Heart right ventricle (tissue), 16 donors: ENCODE data around the gene KSR1. TPM values are rescaled to one million over a fixed set of nuclear protein-coding genes. Genes with fewer than 3 reads are reported as not detected.

ENCODE experiments used
- ATAC-seq, 8 donors: fragments of 200-7000 bp; cut with Tn5 transposase; one replicate each; pipeline ENCODE4 v1.9.1; 2020; ENCODE audit warnings: mild to moderate bottlenecking in 8 of 8, moderate library complexity in 8 of 8, moderate number of reproducible peaks in 1 of 8
- DNase-seq, 2 donors: peaks; one replicate each; pipeline ENCODE4 v3.0.0-alpha.2; 2020
- H3K27ac ChIP-seq, 10 donors: fragments of 200-600 bp; sonication (generic) in 2 of 10; one replicate each; pipeline versions ENCODE4 v1.5.0 to v1.8.0; 2020 to 2022; ENCODE audit warnings: mild to moderate bottlenecking in 3 of 10
- H3K27me3 ChIP-seq, 7 donors: fragments of 200-600 bp; one replicate each; pipeline ENCODE4 v1.8.0; 2021 to 2022; ENCODE audit warnings: mild to moderate bottlenecking in 2 of 7
- H3K36me3 ChIP-seq, 9 donors: fragments of 200-600 bp; sonication (generic) in 1 of 9; one replicate each; pipeline versions ENCODE4 v1.5.0 to v1.8.0; 2020 to 2022; ENCODE audit warnings: mild to moderate bottlenecking in 2 of 9
- H3K4me1 ChIP-seq, 9 donors: fragments of 200-600 bp; sonication (generic) in 1 of 9; one replicate each; pipeline versions ENCODE4 v1.5.0 to v1.8.0; 2020 to 2022; ENCODE audit warnings: mild to moderate bottlenecking in 4 of 9
- H3K4me3 ChIP-seq, 10 donors: fragments of 200-600 bp; sonication (generic) in 2 of 10; one replicate each; pipeline versions ENCODE4 v1.5.0 to v1.8.0; 2020 to 2022; ENCODE audit warnings: mild to moderate bottlenecking in 7 of 10, moderate library complexity in 2 of 10
- H3K9me3 ChIP-seq, 11 donors: fragments of 200-600 bp in 10 of 11; sonication (generic) in 2 of 11; one replicate each; pipeline versions ENCODE4 v1.5.0 to v1.8.0; 2013 to 2022; ENCODE audit warnings: mild to moderate bottlenecking in 2 of 11, control low read depth in 1 of 11, moderate library complexity in 1 of 11
- WGBS, 2 donors: extraction: QIAGEN DNeasy Blood & Tissue Kit; methylation state at CpG; one replicate each; pipeline ENCODE4 v1.1.7; 2013; ENCODE audit warnings: inconsistent platforms in 1 of 2; 5-methylcytosine and 5-hydroxymethylcytosine counted together
- intact Hi-C, 10 donors: fragments of 100-400 bp; cut with DNase I; formaldehyde crosslinking; loops; one replicate each; pipeline versions ENCODE4 v1.11.1 to v1.14.2; 2022
- polyA plus RNA-seq, 2 donors: library from polyadenylated mRNA; stranded (reverse); fragments of 200-250 nt; gene quantifications; one replicate each; pipeline ENCODE4 v1.2.3, GENCODE V29; 2013
- total RNA-seq, 10 donors: library from RNA; stranded (reverse); fragmentation: NEBNext Ultra II Directional in 3 of 10; extraction: Animal tissue kit (Norgen Biotek cat#: 25700) in 3 of 10; gene quantifications; one replicate each; pipeline versions ENCODE4 v1.2.1 to v1.2.4, GENCODE V29; 2021 to 2023
- TF ChIP-seq, protein P1 (sequence below), 9 donors: fragments of 200-600 bp; sonication (generic) in 2 of 9; IDR thresholded peaks; one replicate each; pipeline versions ENCODE4 v1.5.0 to v1.8.0; 2021 to 2022; ENCODE audit warnings: antibody characterized with exemption in 9 of 9, mild to moderate bottlenecking in 5 of 9, moderate library complexity in 1 of 9
- donor health status: Arrhythmogenic right ventricular cardiomyopathy.
- donor health status: ischemic (EF 13 %, LVEDD 7.1; RV severe dilation, severe dysfunction).
- donor health status: healthy with polysubstance abuse.
- donor health status: DM: no; HTN: yes; CAD: no.
- donor health status: DM: no; HTN: no; CAD: no.
- donor health status: ischemic (EF 25% LVEDD 6.9; RV normal size, moderate dysfunction).
- donor health status: ischemic (EF 25% LVEDD 5.7; RV mildly dilated, moderate dysfunction).
- donor health status: healthy.
- donor health status: DM: yes; HTN: yes; CAD: no.
- donor health status: Ischemic cardiomyopathy.
- donor health status: ischemic (EF 35%, LVEDD 5.7; RV mildly dilated, moderate dysfunction).
- donor health status: nonischemic (EF 11% LVEDD 7.7; RV severe dilation, severe dysfunction).
- donor health status: DM: yes; HTN: yes; CAD: no.
- donor health status: PGD.
- donor health status: ischemic (EF 29% LVEDD 5.4; RV normal size, mild dysfunction).
- donor health status: nonischemic (EF 23%, LVEDD 6.1; RV moderate dilation, normal function).

Gene KSR1
- total and polyA plus RNA-seq, 12 donors = 5.6 to 19.6 (median 8.6) TPM

DNA sequence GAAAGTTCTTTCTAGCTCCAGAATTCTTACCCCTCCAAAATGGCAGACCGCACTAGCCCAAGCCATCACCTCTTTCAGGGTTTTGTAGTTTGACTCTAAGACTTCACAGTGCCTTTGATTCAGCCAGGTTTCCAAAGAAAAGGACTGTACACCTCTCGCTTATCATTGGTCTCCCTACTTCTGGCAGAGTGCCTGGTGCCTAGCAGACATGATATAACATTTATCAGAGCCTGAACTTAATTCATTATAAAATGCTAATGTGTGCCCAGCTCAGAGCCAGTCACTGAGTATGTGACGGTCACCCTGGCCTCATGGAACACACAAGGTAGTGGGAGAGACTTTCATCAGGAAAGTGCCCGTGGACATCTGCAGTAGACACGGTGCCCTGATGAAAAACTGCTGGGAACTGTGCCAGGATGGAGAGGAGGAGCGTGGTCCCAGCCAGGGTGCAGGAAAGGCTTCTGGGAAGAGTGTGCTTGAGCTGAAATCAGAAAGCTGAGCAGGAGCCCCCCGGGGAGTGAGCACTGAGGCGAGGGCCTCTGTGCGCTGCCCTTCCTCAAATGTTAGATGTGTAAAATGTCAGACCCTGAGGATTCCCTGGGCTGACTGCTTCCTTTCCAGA is 140.4 kb downstream of the KSR1 start:
- Histone ChIP-seq H3K27ac (no peak overlapping the region), H3K9me3 (no peaks in the 10 kb centered on the region), H3K27me3 (no peaks in the 10 kb centered on the region), H3K4me1 (peaks cover 0 to 13% (median 4%) of the 10 kb centered on the region in 9 donors), H3K4me3 (no peak overlapping the region), H3K36me3 (peaks cover 0 to 88% (median 0%) of the 10 kb centered on the region in 9 donors)
- DNase-seq (no peak), ATAC-seq (no peak)
- 44 to 51% methylated on average over 9 of the region's 9 CpGs for WGBS, 2 donors
- intact Hi-C loops = loop anchor here in 6 of 10 donors (5.0 to 10.0 kb wide), 6 partner anchors 102 to 244 kb away; partner anchors contain the start of gene KSR1 (in 3 of the 6)
- TF ChIP-seq, protein P1, sequence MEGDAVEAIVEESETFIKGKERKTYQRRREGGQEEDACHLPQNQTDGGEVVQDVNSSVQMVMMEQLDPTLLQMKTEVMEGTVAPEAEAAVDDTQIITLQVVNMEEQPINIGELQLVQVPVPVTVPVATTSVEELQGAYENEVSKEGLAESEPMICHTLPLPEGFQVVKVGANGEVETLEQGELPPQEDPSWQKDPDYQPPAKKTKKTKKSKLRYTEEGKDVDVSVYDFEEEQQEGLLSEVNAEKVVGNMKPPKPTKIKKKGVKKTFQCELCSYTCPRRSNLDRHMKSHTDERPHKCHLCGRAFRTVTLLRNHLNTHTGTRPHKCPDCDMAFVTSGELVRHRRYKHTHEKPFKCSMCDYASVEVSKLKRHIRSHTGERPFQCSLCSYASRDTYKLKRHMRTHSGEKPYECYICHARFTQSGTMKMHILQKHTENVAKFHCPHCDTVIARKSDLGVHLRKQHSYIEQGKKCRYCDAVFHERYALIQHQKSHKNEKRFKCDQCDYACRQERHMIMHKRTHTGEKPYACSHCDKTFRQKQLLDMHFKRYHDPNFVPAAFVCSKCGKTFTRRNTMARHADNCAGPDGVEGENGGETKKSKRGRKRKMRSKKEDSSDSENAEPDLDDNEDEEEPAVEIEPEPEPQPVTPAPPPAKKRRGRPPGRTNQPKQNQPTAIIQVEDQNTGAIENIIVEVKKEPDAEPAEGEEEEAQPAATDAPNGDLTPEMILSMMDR (IDR thresholded peaks at IDR 0.05) = no peak

DNA sequence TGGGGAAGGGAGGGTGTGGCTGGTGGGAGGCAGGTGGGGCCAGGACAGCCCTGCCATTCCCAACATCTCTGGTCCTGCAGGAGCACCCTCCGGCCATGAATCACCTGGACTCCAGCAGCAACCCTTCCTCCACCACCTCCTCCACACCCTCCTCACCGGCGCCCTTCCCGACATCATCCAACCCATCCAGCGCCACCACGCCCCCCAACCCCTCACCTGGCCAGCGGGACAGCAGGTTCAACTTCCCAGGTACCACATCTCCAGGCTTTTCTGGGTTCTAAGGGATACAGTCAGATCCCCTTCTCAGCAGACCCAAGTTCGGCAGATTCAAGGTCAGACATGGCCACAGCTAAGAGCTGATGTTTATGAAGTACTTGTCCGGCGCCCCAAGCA is 140.9 kb downstream of the KSR1 start:
- 85 to 94% methylated on average over 10 of the region's 10 CpGs for WGBS, 2 donors
- no peak overlapping the region for H3K4me3 ChIP-seq
- peaks cover 0 to 14% (median 8%) of the 10 kb centered on the region in 9 donors for H3K4me1 ChIP-seq
- ATAC-seq = no peak
- intact Hi-C loops = loop anchor here in 6 of 10 donors (5.0 to 10.0 kb wide), 6 partner anchors 102 to 245 kb away; partner anchors contain the start of gene KSR1 (in 3 of the 6)
- no peaks in the 10 kb centered on the region for H3K9me3 ChIP-seq
- no peak overlapping the region for H3K27ac ChIP-seq
- TF ChIP-seq, protein P1 (IDR thresholded peaks at IDR 0.05) = no peak
- peaks cover 0 to 86% (median 0%) of the 10 kb centered on the region in 9 donors for H3K36me3 ChIP-seq
- no peaks in the 10 kb centered on the region for H3K27me3 ChIP-seq
- no peak for DNase-seq

DNA sequence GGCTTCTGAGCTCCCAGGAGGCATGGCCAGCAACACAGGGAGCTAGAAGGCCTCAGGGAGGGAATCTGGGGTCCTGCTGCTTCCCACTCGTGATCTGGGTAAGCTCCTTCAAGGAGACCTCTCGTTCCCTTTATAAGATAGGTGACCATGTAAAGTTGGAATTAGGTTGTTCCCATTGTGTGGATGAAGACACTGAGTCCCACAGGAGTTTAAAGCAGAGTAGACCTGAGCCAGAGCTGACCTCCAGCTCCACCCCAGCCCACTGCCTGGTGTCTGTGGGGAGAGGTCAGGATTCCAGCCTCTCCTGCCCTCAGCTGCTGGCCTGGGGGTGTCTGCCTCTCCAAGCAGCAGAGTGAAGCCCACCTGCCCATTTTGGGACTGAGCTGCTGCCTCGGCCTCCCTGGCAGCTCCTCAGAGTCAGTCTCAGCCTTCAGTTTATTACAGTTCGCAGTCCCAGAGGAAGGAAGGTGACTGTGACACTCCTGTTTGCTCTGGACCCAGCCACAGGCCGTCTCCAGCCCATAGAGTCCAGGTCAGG is 141.6 kb downstream of the KSR1 start:
- Histone ChIP-seq H3K27me3 (no peaks in the 10 kb centered on the region), H3K27ac (peak overlapping the region in 1 of 10 donors; percentile 12), H3K9me3 (no peaks in the 10 kb centered on the region), H3K4me3 (no peak overlapping the region), H3K4me1 (peaks cover 0 to 20% (median 8%) of the 10 kb centered on the region in 9 donors), H3K36me3 (peaks cover 0 to 84% (median 0%) of the 10 kb centered on the region in 9 donors)
- ATAC-seq = no peak
- 90 to 94% methylated on average over 5 of the region's 5 CpGs for WGBS, 2 donors
- DNase-seq = no peak
- TF ChIP-seq, protein P1 (IDR thresholded peaks at IDR 0.05) = no peak
- intact Hi-C loops = loop anchor here in 6 of 10 donors (5.0 to 10.0 kb wide), 6 partner anchors 103 to 246 kb away; partner anchors contain the start of gene KSR1 (in 3 of the 6)

DNA sequence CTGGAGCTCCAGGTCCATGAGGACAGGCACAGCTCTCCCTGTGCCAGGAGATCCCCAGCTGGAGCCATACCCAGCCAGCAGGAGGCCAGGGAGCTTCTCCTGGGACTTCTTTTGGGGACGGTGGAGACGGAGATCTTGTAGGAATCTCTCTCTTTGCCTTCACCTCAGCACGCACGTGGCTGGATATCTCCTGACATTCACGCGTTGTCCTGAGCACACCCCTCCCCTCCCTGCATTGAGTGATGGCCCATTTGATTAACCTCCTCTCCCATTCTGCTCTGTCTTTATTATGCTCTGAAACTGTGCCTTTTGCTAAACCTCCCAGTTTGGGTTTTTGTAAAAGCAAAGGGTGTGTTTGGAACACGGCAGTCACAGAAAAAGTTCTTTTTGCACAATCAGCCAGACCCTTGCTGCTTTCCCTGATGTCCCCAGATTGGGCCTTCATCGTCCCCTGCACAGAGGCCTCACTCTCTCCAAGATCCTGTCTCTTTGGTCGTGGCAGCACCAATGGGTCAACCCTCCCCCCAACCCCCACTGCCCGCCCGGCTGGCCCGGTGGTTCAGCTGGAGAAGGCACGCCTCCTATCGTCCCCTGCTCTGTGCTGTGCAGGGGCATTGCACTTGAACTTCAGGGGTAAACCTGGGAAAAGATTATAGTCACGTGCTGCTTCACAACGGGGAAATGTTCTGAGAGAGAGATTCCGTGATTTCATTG is 142.2 kb downstream of the KSR1 start:
- 80 to 83% methylated on average over 17 of the region's 17 CpGs for WGBS, 2 donors
- Histone ChIP-seq H3K4me3 (no peak overlapping the region), H3K4me1 (peaks cover 0 to 26% (median 9%) of the 10 kb centered on the region in 9 donors), H3K36me3 (peaks cover 0 to 80% (median 0%) of the 10 kb centered on the region in 9 donors), H3K27ac (peak overlapping the region in 1 of 10 donors; percentile 12), H3K9me3 (no peaks in the 10 kb centered on the region), H3K27me3 (no peaks in the 10 kb centered on the region)
- DNase-seq (no peak), ATAC-seq (no peak)
- TF ChIP-seq, protein P1 (IDR thresholded peaks at IDR 0.05) = no peak
- intact Hi-C loops = loop anchor here in 7 of 10 donors (1.0 to 10.0 kb wide), 7 partner anchors 104 to 246 kb away; partner anchors contain the start of gene KSR1 (in 3 of the 7)
